ENCODE data around the gene PPP1R15A.

PPP1R15A gene

GRCh38 chr19:48910803-48911202 lies 38.6 kb downstream of the PPP1R15A start:
- H3K27ac ChIP-seq, result no peak overlapping the region
- no peaks in the 10 kb centered on the region for H3K9me3 ChIP-seq
- no peak overlapping the region for H3K4me3 ChIP-seq (ENCODE audit: low read depth in 1 of 2, low read length in 1 of 2)
- H3K4me1 ChIP-seq (ENCODE audit: control insufficient read depth in 1 of 2, insufficient read depth in 1 of 2, low read depth in 1 of 2, low read length in 1 of 2), result no peaks in the 10 kb centered on the region
- no peak for TF ChIP-seq CTCF (IDR thresholded peaks at IDR 0.05)
- no peaks in the 10 kb centered on the region for H3K27me3 ChIP-seq
- H3K36me3 ChIP-seq, result peaks cover 97% of the 10 kb centered on the region

- Histone ChIP-seq H3K4me3 (ENCODE audit: low read depth in 1 of 2, low read length in 1 of 2) (no peak overlapping the region), H3K27me3 (no peaks in the 10 kb centered on the region), H3K36me3 (peaks cover 95% of the 10 kb centered on the region), H3K27ac (no peak overlapping the region), H3K4me1 (ENCODE audit: control insufficient read depth in 1 of 2, insufficient read depth in 1 of 2, low read depth in 1 of 2, low read length in 1 of 2) (no peaks in the 10 kb centered on the region), H3K9me3 (no peaks in the 10 kb centered on the region)
- TF ChIP-seq CTCF (IDR thresholded peaks at IDR 0.05), result no peak
Measured at GRCh38 chr19:48913114-48913889, 41.1 kb downstream of the PPP1R15A start.

GRCh38 chr19:48914181-48914580 lies 42.0 kb downstream of the PPP1R15A start:
- Histone ChIP-seq H3K27ac (no peak overlapping the region), H3K27me3 (no peaks in the 10 kb centered on the region), H3K36me3 (peaks cover 96% of the 10 kb centered on the region), H3K4me1 (ENCODE audit: control insufficient read depth in 1 of 2, insufficient read depth in 1 of 2, low read depth in 1 of 2, low read length in 1 of 2) (no peaks in the 10 kb centered on the region), H3K4me3 (ENCODE audit: low read depth in 1 of 2, low read length in 1 of 2) (no peak overlapping the region), H3K9me3 (no peaks in the 10 kb centered on the region)
- TF ChIP-seq CTCF (IDR thresholded peaks at IDR 0.05), result no peak

GRCh38 chr19:48915757-48916156 lies 43.5 kb downstream of the PPP1R15A start:
- H3K9me3 ChIP-seq, result no peaks in the 10 kb centered on the region
- H3K27ac ChIP-seq, result no peak overlapping the region
- H3K27me3 ChIP-seq, result no peaks in the 10 kb centered on the region
- TF ChIP-seq CTCF (IDR thresholded peaks at IDR 0.05), result no peak
- H3K4me3 ChIP-seq (ENCODE audit: low read depth in 1 of 2, low read length in 1 of 2), result no peak overlapping the region
- peaks cover 92% of the 10 kb centered on the region for H3K36me3 ChIP-seq
- H3K4me1 ChIP-seq (ENCODE audit: control insufficient read depth in 1 of 2, insufficient read depth in 1 of 2, low read depth in 1 of 2, low read length in 1 of 2), result no peaks in the 10 kb centered on the region

GRCh38 chr19:48918071-48918470 lies 45.9 kb downstream of the PPP1R15A start:
- Histone ChIP-seq H3K36me3 (peaks cover 93% of the 10 kb centered on the region), H3K27me3 (no peaks in the 10 kb centered on the region), H3K9me3 (no peaks in the 10 kb centered on the region), H3K4me3 (ENCODE audit: low read depth in 1 of 2, low read length in 1 of 2) (no peak overlapping the region), H3K4me1 (ENCODE audit: control insufficient read depth in 1 of 2, insufficient read depth in 1 of 2, low read depth in 1 of 2, low read length in 1 of 2) (no peaks in the 10 kb centered on the region), H3K27ac (no peak overlapping the region)
- TF ChIP-seq CTCF (IDR thresholded peaks at IDR 0.05), result no peak

Data from neutrophil (primary cell).